PC-9 (cell line): ENCODE measurements around the gene QPCTL. TPM values are rescaled to one million over a fixed set of nuclear protein-coding genes. Genes with fewer than 3 reads are reported as not detected.

Source experiments
- BruUV-seq: library from RNA; stranded (reverse); fragments of 400-500 nt; replicated peaks from 2 replicates; lab custom pipeline; 2021; lab: Mats Ljungman, UMichigan
- CTCF ChIA-PET: fragments of 300-600 bp; sonication (Branson Sonifier 250); formaldehyde crosslinking; loops from one replicate; lab custom pipeline; 2022; ENCODE audit warnings: antibody characterized with exemption; lab: Charles Lee
- POLR2A ChIA-PET: fragments of 300-600 bp; sonication (Branson Sonifier 250); formaldehyde crosslinking; loops from one replicate; lab custom pipeline; 2022; ENCODE audit warnings: antibody characterized with exemption; ENCODE audit not compliant: unreplicated experiment; lab: Charles Lee
- DNase-seq, 2 experiments: peaks; one replicate each; pipeline versions ENCODE4 v3.0.0 to v3.0.0-alpha.2; 2015 to 2022; ENCODE audit warnings: mixed read lengths in 1 of 2
- H2AFZ ChIP-seq: fragments of 200-600 bp; sonication (generic); 2 replicates; pipeline ENCODE4 v1.8.1; 2017; ENCODE audit warnings: antibody characterized with exemption
- H3F3A ChIP-seq: fragments of 200-600 bp; sonication (generic); 2 replicates; pipeline ENCODE4 v1.8.1; 2017; ENCODE audit warnings: antibody characterized with exemption, mild to moderate bottlenecking, low read depth; ENCODE audit not compliant: insufficient read depth
- H3K27ac ChIP-seq: fragments of 200-600 bp; sonication (generic); 2 replicates; pipeline ENCODE4 v1.6.1; 2016; ENCODE audit warnings: mixed run types
- H3K27me3 ChIP-seq: fragments of 200-600 bp; sonication (generic); 2 replicates; pipeline ENCODE4 v1.6.1; 2016; ENCODE audit warnings: low read depth, mixed run types; ENCODE audit not compliant: insufficient read depth
- H3K36me3 ChIP-seq: fragments of 200-600 bp; sonication (generic); 2 replicates; pipeline ENCODE4 v1.6.1; 2016; ENCODE audit warnings: low read depth, mixed run types
- H3K4me1 ChIP-seq: fragments of 200-600 bp; sonication (generic); replicated peaks from 2 replicates; pipeline ENCODE4 v1.6.1; 2016; ENCODE audit warnings: mixed run types; ENCODE audit not compliant: insufficient read depth
- H3K4me2 ChIP-seq: fragments of 200-600 bp; sonication (generic); 2 replicates; pipeline ENCODE4 v1.6.1; 2017; ENCODE audit warnings: mixed run types
- H3K4me3 ChIP-seq: fragments of 200-600 bp; sonication (generic); 2 replicates; pipeline ENCODE4 v1.6.1; 2016; ENCODE audit warnings: mixed run types
- H3K79me2 ChIP-seq: fragments of 200-600 bp; sonication (generic); 2 replicates; pipeline ENCODE4 v1.6.1; 2017; ENCODE audit warnings: low read depth, mixed run types
- H3K9me2 ChIP-seq: fragments of 200-600 bp; sonication (generic); 2 replicates; pipeline ENCODE4 v1.8.1; 2017; ENCODE audit warnings: mild to moderate bottlenecking; ENCODE audit not compliant: insufficient read depth
- H3K9me3 ChIP-seq: fragments of 200-600 bp; sonication (generic); 2 replicates; pipeline ENCODE4 v1.8.1; 2016; ENCODE audit warnings: low read depth; ENCODE audit not compliant: insufficient read depth
- H4K20me1 ChIP-seq: fragments of 200-600 bp; sonication (generic); 2 replicates; pipeline ENCODE4 v1.8.1; 2017; ENCODE audit not compliant: insufficient read depth
- EZH2 ChIP-seq: fragments of 200-600 bp; sonication (generic); IDR thresholded peaks from 2 replicates; pipeline ENCODE4 v1.8.0; 2017; ENCODE audit warnings: antibody characterized with exemption, low read depth
- intact Hi-C: fragments of 100-400 bp; cut with micrococcal nuclease; formaldehyde crosslinking; loops from one replicate; pipeline ENCODE4 v1.10.0; 2022; ENCODE audit not compliant: unreplicated experiment
- total RNA-seq: library from RNA; stranded (reverse); gene quantifications from 2 replicates; pipeline ENCODE4 v1.2.3, GENCODE V29; 2021
- TF ChIP-seq, protein P1 (sequence below): fragments of 200-600 bp; sonication (generic); conservative IDR thresholded peaks from 2 replicates; pipeline ENCODE4 v1.6.1; 2017; ENCODE audit warnings: mixed run types, antibody characterized with exemption, mild to moderate bottlenecking, moderate library complexity

Gene QPCTL
- total RNA-seq, 1 experiment from 2014 or later: 27.6 TPM

DNA sequence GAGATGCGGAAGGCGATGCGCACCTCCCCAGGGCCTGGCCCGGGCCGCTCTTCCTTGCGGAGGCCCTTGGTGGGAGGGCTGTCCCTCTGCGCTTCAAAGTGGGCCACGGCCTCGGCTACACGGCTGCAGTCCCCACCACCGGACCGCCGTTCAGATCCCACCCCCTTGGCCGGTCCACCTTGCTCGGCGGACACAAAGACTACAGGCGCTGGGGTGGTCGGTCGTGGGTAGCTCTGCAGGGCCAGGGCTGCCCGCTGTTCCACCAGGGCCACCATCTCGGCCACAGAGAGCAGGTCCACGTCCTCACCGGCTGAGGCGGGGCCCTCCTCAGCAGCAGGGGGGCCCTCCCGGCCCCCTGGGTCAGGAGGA lies 20.2 kb downstream of the QPCTL start:
- TF ChIP-seq, protein P1, sequence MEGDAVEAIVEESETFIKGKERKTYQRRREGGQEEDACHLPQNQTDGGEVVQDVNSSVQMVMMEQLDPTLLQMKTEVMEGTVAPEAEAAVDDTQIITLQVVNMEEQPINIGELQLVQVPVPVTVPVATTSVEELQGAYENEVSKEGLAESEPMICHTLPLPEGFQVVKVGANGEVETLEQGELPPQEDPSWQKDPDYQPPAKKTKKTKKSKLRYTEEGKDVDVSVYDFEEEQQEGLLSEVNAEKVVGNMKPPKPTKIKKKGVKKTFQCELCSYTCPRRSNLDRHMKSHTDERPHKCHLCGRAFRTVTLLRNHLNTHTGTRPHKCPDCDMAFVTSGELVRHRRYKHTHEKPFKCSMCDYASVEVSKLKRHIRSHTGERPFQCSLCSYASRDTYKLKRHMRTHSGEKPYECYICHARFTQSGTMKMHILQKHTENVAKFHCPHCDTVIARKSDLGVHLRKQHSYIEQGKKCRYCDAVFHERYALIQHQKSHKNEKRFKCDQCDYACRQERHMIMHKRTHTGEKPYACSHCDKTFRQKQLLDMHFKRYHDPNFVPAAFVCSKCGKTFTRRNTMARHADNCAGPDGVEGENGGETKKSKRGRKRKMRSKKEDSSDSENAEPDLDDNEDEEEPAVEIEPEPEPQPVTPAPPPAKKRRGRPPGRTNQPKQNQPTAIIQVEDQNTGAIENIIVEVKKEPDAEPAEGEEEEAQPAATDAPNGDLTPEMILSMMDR: no peak
- no peak for TF ChIP-seq EZH2
- no TSS peak for BruUV-seq
- H3K36me3 ChIP-seq: no peaks in the 10 kb centered on the region
- no peaks in the 10 kb centered on the region for H3K9me3 ChIP-seq
- H3K79me2 ChIP-seq: peaks cover 69% of the 10 kb centered on the region
- peaks cover 9% of the 10 kb centered on the region for H3K4me1 ChIP-seq
- H3K4me3 ChIP-seq: no peak overlapping the region
- no peak overlapping the region for H2AFZ ChIP-seq
- H3F3A ChIP-seq: peaks cover 26% of the 10 kb centered on the region
- H3K27me3 ChIP-seq: no peaks in the 10 kb centered on the region
- H3K4me2 ChIP-seq: no peak overlapping the region
- no peak overlapping the region for H3K27ac ChIP-seq
- POLR2A ChIA-PET: interaction anchor here (0.7 kb wide), 1 partner anchor 27 kb away, joined by 3 read pairs; no protein-coding TSS in a partner anchor
- no peak for DNase-seq
- no peaks in the 10 kb centered on the region for H3K9me2 ChIP-seq
- H4K20me1 ChIP-seq: peaks cover 15% of the 10 kb centered on the region
- CTCF ChIA-PET: no interaction called here
- intact Hi-C loops: no loop called here

DNA sequence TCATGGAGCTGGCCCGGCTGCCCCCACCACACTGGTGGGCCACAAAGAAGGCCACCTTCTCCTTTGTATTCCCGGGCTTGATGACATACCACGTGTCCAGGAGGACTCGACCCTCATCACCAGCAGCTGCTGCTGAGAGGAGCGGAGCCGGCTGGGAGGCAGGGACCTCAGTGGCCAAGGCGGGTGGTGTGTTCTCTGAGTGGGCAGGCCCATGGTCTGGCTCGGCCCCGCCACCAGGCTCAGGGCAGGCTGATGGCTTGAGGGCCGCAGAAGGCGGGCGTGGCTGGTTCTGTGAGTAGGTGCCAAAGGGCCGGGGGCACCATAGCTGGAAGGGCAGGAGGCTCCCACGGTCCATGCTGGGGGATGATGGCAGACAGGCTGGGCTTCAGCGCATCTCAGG lies 20.7 kb downstream of the QPCTL start:
- Histone ChIP-seq H2AFZ (no peak overlapping the region), H3K79me2 (peaks cover 73% of the 10 kb centered on the region), H3F3A (peaks cover 26% of the 10 kb centered on the region), H3K4me2 (no peak overlapping the region), H3K27ac (no peak overlapping the region), H3K4me1 (peaks cover 14% of the 10 kb centered on the region), H4K20me1 (peaks cover 15% of the 10 kb centered on the region), H3K27me3 (no peaks in the 10 kb centered on the region), H3K4me3 (no peak overlapping the region), H3K9me2 (no peaks in the 10 kb centered on the region), H3K36me3 (no peaks in the 10 kb centered on the region), H3K9me3 (no peaks in the 10 kb centered on the region)
- no peak for DNase-seq
- no TSS peak for BruUV-seq
- TF ChIP-seq EZH2: no peak
- TF ChIP-seq, protein P1: no peak
- ChIA-PET CTCF (no interaction called here), POLR2A (interaction anchor here (0.9 kb wide), 1 partner anchor 36 kb away, joined by 12 read pairs; no protein-coding TSS in a partner anchor)
- intact Hi-C loops: no loop called here

DNA sequence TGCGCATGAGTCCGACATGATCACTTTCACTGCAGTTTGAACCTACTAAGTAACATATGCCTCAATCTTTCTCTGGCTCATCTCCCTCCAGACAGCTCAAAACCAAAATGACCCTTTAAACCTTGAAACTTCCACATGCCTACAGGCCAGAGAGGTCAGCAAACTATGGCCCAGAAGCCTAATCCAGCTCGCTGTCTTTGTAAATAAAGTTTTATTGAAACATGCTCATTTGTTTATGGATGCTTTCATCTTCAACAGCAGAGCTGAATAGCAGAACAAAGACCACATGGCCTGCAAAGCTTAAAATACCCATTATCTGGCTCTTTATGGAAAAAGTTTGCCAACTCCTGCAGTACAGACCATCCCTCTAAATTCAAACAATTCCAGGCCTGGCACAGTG lies 22.7 kb downstream of the QPCTL start:
- BruUV-seq: no TSS peak
- Histone ChIP-seq H3K4me1 (peaks cover 27% of the 10 kb centered on the region), H3K27me3 (no peaks in the 10 kb centered on the region), H3K9me3 (no peaks in the 10 kb centered on the region), H3K4me2 (peak overlapping the region; percentile 94; the same call in 1 of the 2 replicates), H3K27ac (no peak overlapping the region), H3F3A (peaks cover 16% of the 10 kb centered on the region), H2AFZ (no peak overlapping the region), H4K20me1 (peaks cover 15% of the 10 kb centered on the region), H3K79me2 (peaks cover 91% of the 10 kb centered on the region), H3K36me3 (peaks cover 8% of the 10 kb centered on the region; the same call in 1 of the 2 replicates), H3K9me2 (no peaks in the 10 kb centered on the region), H3K4me3 (no peak overlapping the region; the same call in 1 of the 2 replicates)
- ChIA-PET POLR2A (interaction anchor here (0.6 kb wide), 1 partner anchor 84 kb away, joined by 6 read pairs; no protein-coding TSS in a partner anchor), CTCF (interaction anchor here (0.6 kb wide), 2 partner anchors 14 to 84 kb away, joined by 4 to 11 read pairs; no protein-coding TSS in a partner anchor)
- TF ChIP-seq, protein P1: no peak
- TF ChIP-seq EZH2: no peak
- intact Hi-C loops: no loop called here
- DNase-seq: no peak
